IgD-negative memory B cell (primary cell): ENCODE measurements around the gene STRN4. TPM values are rescaled to one million over a fixed set of nuclear protein-coding genes. Genes with fewer than 3 reads are reported as not detected.

Experiments used
- H3K27ac Mint-ChIP-seq, 3 donors: one replicate each; pipeline ENCODE4 v1.8.0; 2020 to 2022; ENCODE audit warnings: mild to moderate bottlenecking in 3 of 3, mixed read lengths in 3 of 3, moderate library complexity in 1 of 3
- H3K27me3 Mint-ChIP-seq: one replicate; pipeline ENCODE4 v1.8.0; 2021; ENCODE audit warnings: mixed read lengths
- H3K36me3 Mint-ChIP-seq: one replicate; pipeline ENCODE4 v1.8.0; 2020; ENCODE audit warnings: mild to moderate bottlenecking, mixed read lengths
- H3K4me1 Mint-ChIP-seq, 3 donors: one replicate each; pipeline ENCODE4 v1.8.0; 2020 to 2022; ENCODE audit warnings: mixed read lengths in 3 of 3, mild to moderate bottlenecking in 1 of 3
- H3K4me3 Mint-ChIP-seq, 4 donors: one replicate each; pipeline ENCODE4 v1.8.0; 2020 to 2022; ENCODE audit warnings: mild to moderate bottlenecking in 4 of 4, mixed read lengths in 4 of 4, moderate library complexity in 3 of 4
- H3K9me3 Mint-ChIP-seq, 3 donors: one replicate each; pipeline ENCODE4 v1.8.0; 2020 to 2021; ENCODE audit warnings: mixed read lengths in 3 of 3, mild to moderate bottlenecking in 1 of 3
- polyA plus RNA-seq: library from polyadenylated mRNA; unstranded; fragments of 300-500 nt; fragmentation: Illumina TruSeq; gene quantifications from one replicate; pipeline ENCODE4 v1.2.3, GENCODE V29; 2021

Gene STRN4
- polyA plus RNA-seq, 1 donor from 2014 or later = 33.3 TPM

- Mint-ChIP-seq H3K27ac (peak overlapping the region in 1 of 3 donors; percentile 71), H3K4me3 (no peak overlapping the region), H3K9me3 (no peaks in the 10 kb centered on the region), H3K4me1 (peaks cover 0 to 3% (median 0%) of the 10 kb centered on the region in 3 donors), H3K27me3 (no peaks in the 10 kb centered on the region), H3K36me3 (peaks cover 18% of the 10 kb centered on the region)
Measured at GRCh38 chr19:46670813-46671212, 75.4 kb downstream of the STRN4 start.

Other genes with a start within 250 kb of the STRN4 start
- 81.2 TPM for gene CALM3, start 145.1 kb downstream of the STRN4 start, polyA plus RNA-seq
- gene PTGIR, start 121.4 kb downstream of the STRN4 start, polyA plus RNA-seq = 0.21 TPM
- gene GNG8, start 110.2 kb downstream of the STRN4 start, polyA plus RNA-seq = not detected
- not detected for gene DACT3, start 85.3 kb downstream of the STRN4 start, polyA plus RNA-seq
- 143 TPM for gene PRKD2, start 29.3 kb downstream of the STRN4 start, polyA plus RNA-seq
- 5.9 TPM for gene FKRP, start 393 bp downstream of the STRN4 start, polyA plus RNA-seq
- 38.2 TPM for gene SLC1A5, start 42.1 kb upstream of the STRN4 start, polyA plus RNA-seq
- gene AP2S1, start 104.4 kb upstream of the STRN4 start, polyA plus RNA-seq = 76.8 TPM
- gene ARHGAP35, start 114.5 kb upstream of the STRN4 start, polyA plus RNA-seq = 4.4 TPM